Fibroblast of lung (primary cell): ENCODE data around the gene PIK3CA.

Source experiments
- CTCF ChIP-seq, 2 donors: IDR thresholded peaks in 1 of 2; conservative IDR thresholded peaks in 1 of 2; 1 replicate in 1 of 2; 2 replicates in 1 of 2; pipeline ENCODE4 v1.5.1; 2011 to 2012; ENCODE audit warnings: low read length in 2 of 2, control low read depth in 1 of 2, inconsistent platforms in 1 of 2, low read depth in 1 of 2, mild to moderate bottlenecking in 1 of 2
- EZH2 ChIP-seq: IDR thresholded peaks from 2 replicates; pipeline ENCODE4 v1.5.1; 2012; ENCODE audit warnings: low read length, control low read depth, mild to moderate bottlenecking; ENCODE audit errors: missing control alignments

- no peak for TF ChIP-seq CTCF (conservative IDR thresholded peaks at IDR 0.05 in 1 of 2, IDR thresholded peaks at IDR 0.05 in 1 of 2; ENCODE audit: low read depth in 1 of 2, low read length in 2 of 2)
- TF ChIP-seq EZH2, result no peak
Measured at GRCh38 chr3:179265092-179265491, 116.9 kb downstream of the PIK3CA start.
